ENCODE measurements around the gene GTSE1.

DNA sequence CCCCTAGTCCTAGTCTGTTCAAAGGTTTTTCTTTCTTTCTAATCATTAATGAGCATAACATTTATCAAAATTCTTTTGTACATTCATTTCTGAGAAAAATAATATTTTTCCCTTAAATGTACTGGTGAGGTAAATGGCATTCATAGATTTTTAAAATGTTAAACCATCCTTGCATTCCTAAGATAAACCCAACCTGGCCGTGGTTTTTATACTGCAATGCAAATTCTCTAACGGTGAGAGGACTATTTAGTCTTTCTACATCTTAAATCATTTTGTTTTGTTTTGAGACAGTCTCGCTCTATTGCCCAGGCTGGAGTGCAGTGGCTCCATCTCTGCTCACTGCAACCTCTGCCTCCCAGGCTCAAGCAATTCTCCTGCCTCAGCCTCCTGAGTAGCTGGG is 79.4 kb downstream of the GTSE1 start:
- TF ChIP-seq, protein P1, sequence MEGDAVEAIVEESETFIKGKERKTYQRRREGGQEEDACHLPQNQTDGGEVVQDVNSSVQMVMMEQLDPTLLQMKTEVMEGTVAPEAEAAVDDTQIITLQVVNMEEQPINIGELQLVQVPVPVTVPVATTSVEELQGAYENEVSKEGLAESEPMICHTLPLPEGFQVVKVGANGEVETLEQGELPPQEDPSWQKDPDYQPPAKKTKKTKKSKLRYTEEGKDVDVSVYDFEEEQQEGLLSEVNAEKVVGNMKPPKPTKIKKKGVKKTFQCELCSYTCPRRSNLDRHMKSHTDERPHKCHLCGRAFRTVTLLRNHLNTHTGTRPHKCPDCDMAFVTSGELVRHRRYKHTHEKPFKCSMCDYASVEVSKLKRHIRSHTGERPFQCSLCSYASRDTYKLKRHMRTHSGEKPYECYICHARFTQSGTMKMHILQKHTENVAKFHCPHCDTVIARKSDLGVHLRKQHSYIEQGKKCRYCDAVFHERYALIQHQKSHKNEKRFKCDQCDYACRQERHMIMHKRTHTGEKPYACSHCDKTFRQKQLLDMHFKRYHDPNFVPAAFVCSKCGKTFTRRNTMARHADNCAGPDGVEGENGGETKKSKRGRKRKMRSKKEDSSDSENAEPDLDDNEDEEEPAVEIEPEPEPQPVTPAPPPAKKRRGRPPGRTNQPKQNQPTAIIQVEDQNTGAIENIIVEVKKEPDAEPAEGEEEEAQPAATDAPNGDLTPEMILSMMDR (IDR thresholded peaks at IDR 0.05) = no peak
- TF ChIP-seq EZH2phosphoT487 (IDR thresholded peaks at IDR 0.05) = no peak
